Esophagus muscularis mucosa (tissue), 4 donors: Measurements from ENCODE around the gene REEP2. TPM values are rescaled to one million over a fixed set of nuclear protein-coding genes. Genes with fewer than 3 reads are reported as not detected.

ENCODE experiments used
- DNase-seq: peaks from one replicate; pipeline ENCODE4 v3.0.0-alpha.2; 2017; ENCODE audit errors: extremely low spot score
- H3K27ac ChIP-seq, 4 donors: fragments of 200-600 bp; sonication (generic); replicated peaks in 1 of 4; 1 replicate in 3 of 4; 2 replicates in 1 of 4; pipeline ENCODE4 v1.5.1; 2016 to 2019; ENCODE audit warnings: mild to moderate bottlenecking in 1 of 4
- H3K27me3 ChIP-seq, 4 donors: fragments of 200-600 bp; sonication (generic); one replicate each; pipeline versions ENCODE4 v1.5.1 to v1.6.0; 2016 to 2019
- H3K36me3 ChIP-seq, 4 donors: fragments of 200-600 bp; sonication (generic); one replicate each; pipeline ENCODE4 v1.5.1; 2016 to 2019
- H3K4me1 ChIP-seq, 4 donors: fragments of 200-600 bp; sonication (generic); one replicate each; pipeline ENCODE4 v1.5.1; 2016 to 2019
- H3K4me3 ChIP-seq, 4 donors: fragments of 200-600 bp; sonication (generic); 1 replicate in 2 of 4; 2 replicates in 2 of 4; pipeline ENCODE4 v1.5.1; 2016 to 2019; ENCODE audit warnings: mild to moderate bottlenecking in 4 of 4, moderate library complexity in 1 of 4
- H3K9me3 ChIP-seq, 4 donors: fragments of 200-600 bp; sonication (generic); 1 replicate in 3 of 4; 2 replicates in 1 of 4; pipeline ENCODE4 v1.5.1; 2016 to 2019
- EP300 ChIP-seq: sonication (generic); formaldehyde crosslinking; IDR thresholded peaks from one replicate; pipeline ENCODE4 v1.6.1; 2017; ENCODE audit warnings: antibody characterized with exemption
- POLR2A ChIP-seq: fragments of 450-650 bp; IDR thresholded peaks from one replicate; pipeline ENCODE4 v1.6.1; 2017; ENCODE audit warnings: antibody characterized with exemption, moderate library complexity, mild to moderate bottlenecking, low read depth
- POLR2AphosphoS5 ChIP-seq, 2 donors: sonication (generic); formaldehyde crosslinking; IDR thresholded peaks; one replicate each; pipeline ENCODE4 v1.6.1; 2017; ENCODE audit warnings: antibody characterized with exemption in 2 of 2
- WGBS: methylation state at CpG from one replicate; pipeline ENCODE4 v1.1.5; 2018; 5-methylcytosine and 5-hydroxymethylcytosine counted together
- intact Hi-C: fragments of 100-400 bp; cut with DNase I; formaldehyde crosslinking; loops from one replicate; pipeline ENCODE4 v1.15.1; 2023
- total RNA-seq, 4 donors: library from RNA; depleted of rRNA; stranded (reverse); fragments of >200 nt; gene quantifications; one replicate each; pipeline versions ENCODE4 v1.1.0 to v1.2.1, GENCODE V29; 2016
- TF ChIP-seq, protein P1 (sequence below), 3 experiments: fragments of 200-600 bp in 2 of 3; fragments of 450-650 bp in 1 of 3; sonication (generic) in 2 of 3; IDR thresholded peaks; one replicate each; pipeline ENCODE4 v1.5.1; 2017 to 2019; ENCODE audit warnings: antibody characterized with exemption in 3 of 3, mild to moderate bottlenecking in 2 of 3, moderate library complexity in 1 of 3

The REEP2 gene
- total RNA-seq, 4 donors from 2014 or later, result 24.5 to 55.9 (median 33.6) TPM

DNA sequence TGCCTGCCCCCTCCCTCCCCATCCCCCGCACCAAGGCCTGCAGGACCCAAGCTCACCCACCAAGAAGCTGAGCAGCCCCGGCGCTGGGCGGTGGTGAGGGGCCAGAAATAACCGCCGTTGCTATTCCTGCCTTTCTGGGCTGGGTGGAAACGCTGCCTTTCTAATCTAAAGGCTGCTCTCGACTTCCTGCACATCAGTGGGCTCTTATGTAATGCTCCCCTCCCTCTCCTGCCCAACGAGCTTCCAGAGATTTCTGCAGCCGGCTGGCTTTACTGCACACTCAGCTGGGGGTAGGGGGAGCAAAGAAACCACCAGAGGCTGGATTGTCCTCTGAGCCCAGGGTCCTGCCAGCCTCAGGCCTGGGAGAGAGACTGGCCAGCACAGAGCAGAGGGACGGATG lies 19.5 kb downstream of the REEP2 start:
- no peak for DNase-seq
- TF ChIP-seq POLR2A (no peak), EP300 (no peak), POLR2AphosphoS5 (IDR thresholded peaks at IDR 0.05) (no peak)
- TF ChIP-seq, protein P1, sequence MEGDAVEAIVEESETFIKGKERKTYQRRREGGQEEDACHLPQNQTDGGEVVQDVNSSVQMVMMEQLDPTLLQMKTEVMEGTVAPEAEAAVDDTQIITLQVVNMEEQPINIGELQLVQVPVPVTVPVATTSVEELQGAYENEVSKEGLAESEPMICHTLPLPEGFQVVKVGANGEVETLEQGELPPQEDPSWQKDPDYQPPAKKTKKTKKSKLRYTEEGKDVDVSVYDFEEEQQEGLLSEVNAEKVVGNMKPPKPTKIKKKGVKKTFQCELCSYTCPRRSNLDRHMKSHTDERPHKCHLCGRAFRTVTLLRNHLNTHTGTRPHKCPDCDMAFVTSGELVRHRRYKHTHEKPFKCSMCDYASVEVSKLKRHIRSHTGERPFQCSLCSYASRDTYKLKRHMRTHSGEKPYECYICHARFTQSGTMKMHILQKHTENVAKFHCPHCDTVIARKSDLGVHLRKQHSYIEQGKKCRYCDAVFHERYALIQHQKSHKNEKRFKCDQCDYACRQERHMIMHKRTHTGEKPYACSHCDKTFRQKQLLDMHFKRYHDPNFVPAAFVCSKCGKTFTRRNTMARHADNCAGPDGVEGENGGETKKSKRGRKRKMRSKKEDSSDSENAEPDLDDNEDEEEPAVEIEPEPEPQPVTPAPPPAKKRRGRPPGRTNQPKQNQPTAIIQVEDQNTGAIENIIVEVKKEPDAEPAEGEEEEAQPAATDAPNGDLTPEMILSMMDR (IDR thresholded peaks at IDR 0.05), result no peak
- no peak overlapping the region for H3K4me3 ChIP-seq
- intact Hi-C loops, result no loop called here
- H3K9me3 ChIP-seq, result no peaks in the 10 kb centered on the region
- no peak overlapping the region for H3K27ac ChIP-seq
- no peaks in the 10 kb centered on the region for H3K36me3 ChIP-seq
- peaks cover 24 to 38% (median 27%) of the 10 kb centered on the region in 4 donors for H3K4me1 ChIP-seq
- no peaks in the 10 kb centered on the region for H3K27me3 ChIP-seq
- 42% methylated on average over 9 of the region's 11 CpGs for WGBS

DNA sequence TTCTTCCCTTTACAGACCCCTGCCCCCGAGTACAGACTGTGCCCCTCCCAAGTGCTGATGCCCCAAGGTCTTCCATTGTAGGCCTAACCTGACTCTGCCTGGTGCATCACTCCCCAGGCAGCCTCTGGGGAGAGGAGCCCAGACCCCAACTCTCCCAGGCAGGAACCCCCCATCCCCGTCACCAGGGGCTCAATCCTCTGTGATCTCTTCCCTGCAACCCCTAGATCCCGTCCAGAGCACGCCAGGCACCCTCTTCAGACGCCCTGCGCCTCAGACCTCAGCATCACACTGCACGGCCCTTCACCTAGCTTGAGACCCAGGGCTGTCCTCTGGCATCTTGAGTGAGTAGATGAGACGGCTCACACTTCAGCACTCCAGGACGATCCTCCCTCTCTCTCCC lies 20.0 kb downstream of the REEP2 start:
- Histone ChIP-seq H3K4me1 (peaks cover 28 to 42% (median 30%) of the 10 kb centered on the region in 4 donors), H3K27me3 (no peaks in the 10 kb centered on the region), H3K9me3 (no peaks in the 10 kb centered on the region), H3K27ac (no peak overlapping the region), H3K4me3 (no peak overlapping the region), H3K36me3 (no peaks in the 10 kb centered on the region)
- no peak for TF ChIP-seq EP300
- TF ChIP-seq POLR2AphosphoS5 (IDR thresholded peaks at IDR 0.05), result no peak
- TF ChIP-seq POLR2A, result no peak
- TF ChIP-seq, protein P1 (IDR thresholded peaks at IDR 0.05), result no peak
- 75% methylated on average over 9 of the region's 9 CpGs for WGBS
- intact Hi-C loops, result no loop called here
- DNase-seq, result no peak

DNA sequence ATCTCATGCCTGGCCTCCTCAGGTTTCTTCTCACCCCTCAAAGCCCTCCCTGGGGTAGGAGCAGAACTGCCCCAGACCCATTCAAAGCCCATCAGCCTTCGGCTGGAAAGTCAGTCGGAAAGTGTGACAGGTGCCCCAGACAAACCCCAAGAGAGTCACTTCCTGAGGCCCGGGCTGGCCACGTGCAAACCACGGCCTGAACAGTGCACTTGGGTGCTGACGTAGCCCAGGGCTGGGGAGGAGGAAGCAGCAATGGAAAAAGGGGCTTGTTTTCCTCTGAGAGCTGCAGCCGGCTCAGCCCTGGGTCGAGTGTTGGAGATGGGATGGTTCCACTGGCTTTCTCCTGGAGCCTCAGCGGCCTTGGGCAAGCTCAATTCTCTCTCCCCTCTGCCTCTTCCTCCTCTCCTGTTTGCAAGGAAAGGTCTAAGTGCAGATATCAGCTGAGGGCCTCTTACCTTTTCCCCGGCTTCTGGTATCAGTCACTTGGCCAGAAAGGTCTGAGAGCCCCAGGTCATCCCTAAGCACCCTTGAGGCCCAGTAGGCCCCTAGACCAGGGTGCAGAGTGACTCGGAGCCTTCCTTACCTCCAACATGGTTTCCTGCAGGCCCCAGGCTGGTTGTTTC lies 20.6 kb downstream of the REEP2 start:
- 67% methylated on average over 11 of the region's 11 CpGs for WGBS
- intact Hi-C loops, result no loop called here
- no peak for DNase-seq
- peak in 1 of 2 donors; percentile 23 for TF ChIP-seq POLR2AphosphoS5 (IDR thresholded peaks at IDR 0.05)
- no peak for TF ChIP-seq EP300
- TF ChIP-seq POLR2A, result no peak
- TF ChIP-seq, protein P1 (IDR thresholded peaks at IDR 0.05), result no peak
- Histone ChIP-seq H3K4me3 (no peak overlapping the region), H3K36me3 (no peaks in the 10 kb centered on the region), H3K27ac (no peak overlapping the region), H3K9me3 (no peaks in the 10 kb centered on the region), H3K27me3 (no peaks in the 10 kb centered on the region), H3K4me1 (peaks cover 28 to 42% (median 30%) of the 10 kb centered on the region in 4 donors)

DNA sequence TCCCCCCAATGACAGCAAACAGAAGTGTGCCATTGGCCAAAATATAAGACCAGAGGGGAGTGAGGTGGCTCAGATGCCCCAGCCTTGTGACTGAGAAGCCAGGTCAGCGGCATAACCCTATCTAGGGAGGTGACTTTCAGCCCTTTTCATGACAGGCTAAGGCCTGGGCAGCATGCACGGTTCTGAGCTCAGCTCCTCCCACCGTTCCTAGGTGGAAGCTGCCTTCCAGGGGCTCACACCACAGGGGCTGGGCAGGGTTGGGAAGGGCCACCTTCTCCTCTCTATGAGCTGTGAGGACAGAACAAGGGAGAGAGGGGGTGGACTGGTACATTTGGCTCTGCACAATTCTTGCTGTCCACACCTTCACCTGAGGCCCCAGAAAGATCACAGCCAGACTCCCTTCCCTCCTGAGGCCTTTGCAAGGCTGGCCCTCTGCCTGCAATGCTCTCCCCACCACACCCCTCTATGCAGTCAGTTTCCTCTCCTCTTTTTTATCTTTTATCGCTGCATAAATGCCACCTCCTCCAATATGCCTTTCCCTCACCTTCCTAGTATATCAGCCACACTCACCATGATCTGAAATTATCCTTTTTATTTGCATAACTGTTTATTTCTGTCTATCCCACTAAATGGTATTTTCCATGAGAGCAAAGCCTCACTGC lies 21.3 kb downstream of the REEP2 start:
- no peaks in the 10 kb centered on the region for H3K27me3 ChIP-seq
- DNase-seq, result no peak
- peaks cover 28 to 42% (median 30%) of the 10 kb centered on the region in 4 donors for H3K4me1 ChIP-seq
- no peak for TF ChIP-seq EP300
- no peak for TF ChIP-seq POLR2AphosphoS5 (IDR thresholded peaks at IDR 0.05)
- no peak for TF ChIP-seq POLR2A
- TF ChIP-seq, protein P1 (IDR thresholded peaks at IDR 0.05), result no peak
- no peak overlapping the region for H3K27ac ChIP-seq
- 94% methylated on average over 4 of the region's 4 CpGs for WGBS
- H3K9me3 ChIP-seq, result no peaks in the 10 kb centered on the region
- H3K36me3 ChIP-seq, result no peaks in the 10 kb centered on the region
- intact Hi-C loops, result no loop called here
- no peak overlapping the region for H3K4me3 ChIP-seq
